GM21526 (cell line): ENCODE results near the gene TFG.
A peak's percentile ranks its signal among the peaks of the same experiment; 100 is the strongest.

ENCODE experiments used
- ATAC-seq: cut with Tn5 transposase; IDR thresholded peaks from one replicate; pipeline ENCODE4 v1.9.1; 2021; ENCODE audit warnings: moderate library complexity; ENCODE audit not compliant: unreplicated experiment, low FRiP score

The TFG gene

GRCh38 chr3:100703865-100704264, 5.4 kb upstream of the TFG start:
- ATAC-seq, result no peak

- no peak for ATAC-seq
Observed at GRCh38 chr3:100706365-100706764, 2.9 kb upstream of the TFG start.

GRCh38 chr3:100708644-100708988, 678 bp upstream of the TFG start:
- no peak for ATAC-seq

- no peak for ATAC-seq
Observed at GRCh38 chr3:100709842-100710260, 557 bp downstream of the TFG start.

GRCh38 chr3:100710261-100710968, 1.1 kb downstream of the TFG start:
- ATAC-seq, result peak; percentile 55

- no peak for ATAC-seq
Observed at GRCh38 chr3:100715176-100715575, 5.9 kb downstream of the TFG start.

- no peak for ATAC-seq
Observed at GRCh38 chr3:100717063-100717462, 7.8 kb downstream of the TFG start.

- no peak for ATAC-seq
Observed at GRCh38 chr3:100717637-100718487, 8.6 kb downstream of the TFG start.

GRCh38 chr3:100719136-100719535, 9.8 kb downstream of the TFG start:
- ATAC-seq, result no peak

- no peak for ATAC-seq
Observed at GRCh38 chr3:100720426-100720825, 11.1 kb downstream of the TFG start.

GRCh38 chr3:100725935-100726513, 16.7 kb downstream of the TFG start:
- ATAC-seq, result no peak

- no peak for ATAC-seq
Observed at GRCh38 chr3:100726706-100727105, 17.4 kb downstream of the TFG start.

GRCh38 chr3:100730524-100730923, 21.2 kb downstream of the TFG start:
- ATAC-seq, result no peak

- ATAC-seq, result no peak
Observed at GRCh38 chr3:100732435-100732834, 23.1 kb downstream of the TFG start.

GRCh38 chr3:100737334-100737733, 28.0 kb downstream of the TFG start:
- ATAC-seq, result no peak

GRCh38 chr3:100740207-100740606, 30.9 kb downstream of the TFG start:
- no peak for ATAC-seq

GRCh38 chr3:100743535-100743934, 34.2 kb downstream of the TFG start:
- no peak for ATAC-seq

- no peak for ATAC-seq
Observed at GRCh38 chr3:100744671-100745070, 35.4 kb downstream of the TFG start.

- no peak for ATAC-seq
Observed at GRCh38 chr3:100745617-100746016, 36.3 kb downstream of the TFG start.

GRCh38 chr3:100746092-100746491, 36.8 kb downstream of the TFG start:
- no peak for ATAC-seq

GRCh38 chr3:100748220-100748619, 38.9 kb downstream of the TFG start:
- ATAC-seq, result no peak

- no peak for ATAC-seq
Observed at GRCh38 chr3:100748967-100749366, 39.7 kb downstream of the TFG start.
